NCI-H2107 treated with DMSO at 0.1 percent for 48 hours (cell line): ENCODE measurements around the gene LIMK2.
"Not testable (repeated sequence)": the region's sequence is repeated elsewhere in the genome, so short reads cannot be mapped to it uniquely, and the experiment has no call there.

Experiments
- DNase-seq: peaks from one replicate; lab custom pipeline; 2025; ENCODE audit not compliant: unreplicated experiment; lab: John Stamatoyannopoulos, UW

The LIMK2 gene

DNA sequence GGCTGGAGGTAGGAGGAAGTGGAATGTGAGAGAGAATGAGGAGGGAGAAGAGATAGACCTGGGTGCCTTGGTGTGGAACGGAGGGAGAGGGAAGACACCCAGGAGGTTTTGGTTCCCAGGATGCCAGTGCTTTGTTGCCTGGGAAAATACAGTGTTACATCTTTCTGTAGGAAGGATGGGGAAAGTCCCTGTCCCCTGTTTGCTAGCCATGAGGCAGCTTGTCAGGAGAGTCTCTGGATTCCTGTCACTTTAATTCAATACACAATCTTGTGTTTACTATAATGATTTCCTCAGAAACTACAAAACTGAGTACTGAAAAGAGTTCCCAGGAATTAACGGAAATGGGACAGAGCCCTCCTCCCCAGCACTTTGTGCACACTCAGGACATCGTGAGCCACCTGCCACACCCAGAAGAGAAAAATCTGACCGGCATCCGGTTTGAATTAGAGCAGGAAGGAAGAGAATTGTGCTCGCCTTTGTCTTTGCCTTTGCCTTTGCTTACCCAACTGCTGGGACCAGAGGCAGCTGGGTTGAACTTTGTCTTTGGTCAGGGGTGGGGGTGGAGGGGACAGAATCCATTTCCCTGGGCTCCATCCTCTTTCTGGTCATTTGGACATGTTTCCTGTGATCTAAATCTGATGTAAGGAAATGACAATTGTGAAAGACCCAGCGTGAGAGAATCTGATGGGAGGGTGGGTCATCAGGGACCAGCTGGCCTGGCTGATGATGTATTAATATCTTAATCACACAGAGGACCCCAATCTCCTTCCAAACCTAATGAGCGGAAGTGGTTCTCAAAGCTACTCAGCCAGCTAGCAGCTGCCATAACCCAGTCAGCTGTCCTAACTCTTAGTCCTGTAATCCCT lies 1.3 kb upstream of the LIMK2 start:
- DNase-seq: no peak

GRCh38 chr22:31211482-31211861 lies 626 bp upstream of the LIMK2 start:
- no peak for DNase-seq

- no peak for DNase-seq
These were observed 908 bp downstream of the LIMK2 start for GRCh38 chr22:31212783-31213629.

GRCh38 chr22:31215018-31215535 lies 3.0 kb downstream of the LIMK2 start:
- no peak for DNase-seq

- peak; percentile 19 for DNase-seq
These were observed 6.6 kb downstream of the LIMK2 start for GRCh38 chr22:31218565-31219262.

DNA sequence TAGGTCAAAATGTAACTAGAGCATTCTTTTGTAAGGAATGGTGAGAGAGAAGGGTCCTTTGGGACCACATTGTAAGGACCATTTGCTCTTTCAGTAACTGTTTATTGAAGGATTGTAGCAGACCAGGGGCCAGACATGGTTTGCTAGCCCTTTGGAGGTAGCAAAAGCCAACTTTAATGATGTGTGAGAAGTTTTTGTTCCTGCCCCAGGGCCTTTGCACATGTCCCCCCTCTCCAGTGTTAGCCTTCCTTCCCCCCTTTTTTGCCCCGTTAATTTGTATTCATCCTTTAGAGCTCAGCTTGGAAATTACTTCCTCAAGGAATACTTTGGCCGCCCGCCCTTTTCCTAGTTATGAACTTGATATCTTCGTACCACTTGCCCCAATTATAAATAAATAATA lies 9.0 kb downstream of the LIMK2 start:
- no peak for DNase-seq

- DNase-seq: no peak
These were observed 10.6 kb downstream of the LIMK2 start for GRCh38 chr22:31222736-31223135.

- no peak for DNase-seq
These were observed 11.7 kb downstream of the LIMK2 start for GRCh38 chr22:31223786-31224191.

DNA sequence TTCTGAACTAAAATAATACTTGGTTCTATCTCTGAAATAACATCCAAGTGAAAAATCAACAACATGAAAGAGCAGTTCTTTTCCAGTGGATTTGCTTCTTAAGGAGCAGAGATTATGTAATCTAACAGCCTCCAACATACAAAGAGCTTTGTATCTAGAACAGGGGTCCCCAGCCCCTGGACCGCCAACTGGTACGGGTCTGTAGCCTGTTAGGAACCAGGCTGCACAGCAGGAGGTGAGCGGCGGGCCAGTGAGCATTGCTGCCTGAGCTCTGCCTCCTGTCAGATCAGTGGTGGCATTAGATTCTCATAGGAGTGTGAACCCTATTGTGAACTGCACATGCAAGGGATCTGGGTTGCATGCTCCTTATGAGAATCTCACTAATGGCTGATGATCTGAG lies 12.6 kb downstream of the LIMK2 start:
- not testable (repeated sequence) for DNase-seq

DNA sequence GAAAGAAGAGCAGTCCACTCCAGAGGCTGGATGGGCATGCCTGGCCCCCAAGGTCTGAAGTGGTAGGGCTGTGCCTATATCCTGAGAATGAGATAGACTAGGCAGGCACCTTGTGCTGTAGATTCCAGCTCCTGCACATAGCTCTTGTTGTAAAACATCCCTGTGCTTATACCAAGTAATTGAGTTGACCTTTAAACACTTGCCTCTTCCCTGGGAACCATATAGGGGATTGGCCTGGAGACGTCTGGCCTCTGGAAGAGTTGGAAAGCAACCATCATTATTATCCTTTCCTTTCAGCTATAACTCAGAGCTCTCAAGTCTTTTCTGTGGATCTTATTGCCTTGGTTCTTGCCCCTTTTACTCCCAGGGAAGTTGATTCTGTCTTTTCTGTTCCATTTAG lies 15.1 kb downstream of the LIMK2 start:
- DNase-seq: no peak

DNA sequence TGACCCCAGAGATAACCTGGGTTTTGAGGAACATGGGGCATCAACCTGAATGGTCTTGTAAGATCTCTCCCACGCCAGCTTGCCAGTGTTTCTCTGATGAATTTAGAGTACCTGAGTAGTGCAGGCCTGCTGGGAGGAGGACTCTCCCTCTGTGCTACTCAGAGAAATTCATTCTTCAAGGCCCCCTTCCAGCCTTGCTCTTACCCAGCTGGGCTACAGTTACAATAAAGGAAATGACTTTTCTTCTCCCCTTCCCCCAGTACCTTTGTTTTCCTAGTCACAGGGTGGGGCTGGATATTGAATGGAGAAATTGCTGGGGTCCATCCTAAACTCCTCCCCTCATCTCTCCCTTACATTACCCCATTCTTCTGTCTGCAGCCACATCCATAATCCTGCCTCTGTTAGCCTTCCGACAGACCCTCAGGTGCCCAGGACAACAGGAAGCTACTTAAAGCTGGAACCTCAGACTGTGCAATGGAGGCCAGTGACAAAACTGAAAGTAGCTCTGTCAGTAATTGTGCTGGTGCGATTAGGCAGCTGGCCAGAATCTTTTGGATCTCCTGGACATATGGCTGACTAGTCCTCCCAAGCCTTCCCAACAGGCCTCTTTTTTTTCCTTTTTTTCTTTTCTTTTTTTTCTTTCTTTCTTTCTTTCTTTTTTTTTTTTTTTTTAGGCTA lies 17.4 kb downstream of the LIMK2 start:
- DNase-seq: no peak

DNA sequence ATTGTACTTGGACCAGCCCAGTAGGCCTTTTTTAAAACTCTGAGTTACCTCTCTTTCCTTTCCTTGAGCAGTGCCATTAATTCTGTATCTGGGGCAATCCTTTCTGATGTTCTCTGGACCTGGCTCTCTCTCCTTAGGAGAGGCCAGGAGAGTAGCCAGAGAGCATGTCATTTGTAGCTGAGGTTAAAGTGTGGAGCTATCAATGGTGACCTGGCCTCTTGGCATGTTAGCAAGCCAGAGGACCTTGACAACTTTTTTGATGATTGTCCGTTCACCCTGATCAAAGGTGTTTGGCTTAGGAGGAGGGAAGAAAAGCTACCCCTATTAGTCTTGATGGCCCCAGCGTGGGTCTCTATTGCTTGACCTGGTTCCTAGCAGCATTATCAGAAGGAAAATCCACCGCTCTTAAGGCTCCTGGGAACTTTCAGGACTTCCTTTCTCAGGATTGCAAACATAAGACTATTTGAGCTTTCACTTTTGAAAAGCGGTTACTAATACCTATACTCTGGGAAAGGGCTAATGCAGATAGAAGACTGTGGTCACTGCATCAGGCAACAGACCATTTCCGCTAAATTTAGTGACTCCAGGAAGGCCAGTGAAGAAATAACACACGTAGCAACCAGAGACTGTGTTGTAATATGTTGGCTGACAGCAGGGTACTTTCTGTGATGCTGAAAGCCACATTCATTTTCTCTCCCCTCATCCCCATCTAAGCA lies 18.2 kb downstream of the LIMK2 start:
- no peak for DNase-seq

GRCh38 chr22:31230871-31231621 lies 18.9 kb downstream of the LIMK2 start:
- DNase-seq: peak; percentile 66

DNA sequence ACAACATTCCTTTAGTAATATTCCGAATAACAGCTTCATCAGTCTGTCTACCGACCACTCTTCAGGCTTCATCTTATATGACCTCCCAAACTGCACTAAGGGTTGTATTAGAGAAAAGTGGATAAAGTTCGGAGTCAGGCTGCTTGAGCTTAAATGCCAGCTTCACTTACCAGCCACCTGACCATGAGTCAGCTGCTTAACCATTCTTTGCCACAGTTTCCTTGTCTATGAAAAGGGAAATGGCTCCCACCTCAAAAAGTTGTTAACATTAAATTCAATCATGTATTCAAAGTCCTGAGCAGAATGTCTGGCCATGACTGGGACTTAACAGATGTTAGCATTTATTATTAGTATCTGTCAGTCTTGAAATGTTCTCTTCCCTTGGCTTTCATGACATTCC lies 20.9 kb downstream of the LIMK2 start:
- DNase-seq: no peak

GRCh38 chr22:31235081-31235480 lies 23.0 kb downstream of the LIMK2 start:
- no peak for DNase-seq

DNA sequence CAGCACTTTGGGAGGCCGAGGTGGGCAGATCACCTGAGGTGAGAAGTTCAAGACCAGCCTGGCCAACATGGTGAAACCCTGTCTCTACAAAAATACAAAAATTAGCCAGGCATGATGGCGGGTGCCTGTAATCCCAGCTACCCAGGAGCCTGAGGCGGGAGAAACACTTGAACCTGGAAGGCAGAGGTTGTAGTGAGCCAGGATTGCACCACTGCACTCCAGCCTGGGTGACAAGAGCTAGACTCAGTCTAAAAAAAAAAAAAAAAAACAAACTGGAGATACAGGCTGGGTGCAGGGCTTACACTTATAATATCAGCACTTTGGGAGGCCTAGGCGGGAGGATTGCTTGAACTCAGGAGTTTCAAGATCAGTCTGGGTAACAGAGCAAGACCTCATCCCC lies 23.9 kb downstream of the LIMK2 start:
- DNase-seq: not testable (repeated sequence)

DNA sequence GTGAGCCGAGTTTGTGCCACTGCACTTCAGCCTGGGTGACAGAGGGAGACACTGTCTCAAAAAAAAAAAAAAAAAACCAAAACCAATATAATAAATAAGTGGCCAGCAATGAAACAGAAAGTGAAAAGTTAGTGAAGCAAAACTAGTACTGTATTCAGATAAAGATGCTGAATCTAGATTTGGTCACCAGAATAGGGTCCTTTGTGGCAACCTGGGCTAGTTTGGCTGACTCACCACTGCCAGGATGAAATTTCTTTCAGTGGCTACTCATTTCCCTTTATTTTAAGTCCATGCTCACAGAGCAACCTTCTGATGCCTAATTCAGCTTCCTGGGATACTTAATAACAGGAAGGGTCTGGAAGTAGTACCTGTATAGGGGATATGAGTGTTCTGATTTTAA lies 26.0 kb downstream of the LIMK2 start:
- DNase-seq: no peak

DNA sequence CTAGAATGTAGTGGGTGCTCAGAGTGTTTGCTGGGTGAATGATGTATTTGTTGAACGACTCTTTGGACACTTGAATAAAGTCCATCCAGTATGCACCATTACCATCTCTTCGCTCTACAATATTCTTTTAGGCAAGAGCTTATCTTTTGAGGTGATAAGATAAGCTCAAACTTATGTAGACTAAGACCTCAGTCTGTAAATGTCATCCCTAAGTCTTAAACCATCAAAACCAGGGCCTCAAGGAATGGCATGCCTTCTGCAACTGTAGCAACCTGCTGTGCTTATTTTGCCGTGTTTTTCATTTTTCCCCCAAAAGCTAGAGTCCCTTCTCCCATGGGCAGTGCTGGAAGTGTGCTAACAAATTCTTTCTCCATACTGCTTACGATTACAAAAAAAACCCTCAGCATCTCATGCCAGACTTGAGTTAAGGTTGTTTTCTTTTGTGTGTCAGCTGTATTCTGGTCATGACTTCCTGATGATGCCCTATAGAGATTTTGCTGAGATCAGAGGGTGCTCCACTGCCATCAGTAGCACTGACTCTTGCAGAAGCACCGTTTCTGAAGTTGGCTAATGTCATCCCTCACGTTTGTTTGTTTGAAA lies 27.8 kb downstream of the LIMK2 start:
- DNase-seq: no peak

DNA sequence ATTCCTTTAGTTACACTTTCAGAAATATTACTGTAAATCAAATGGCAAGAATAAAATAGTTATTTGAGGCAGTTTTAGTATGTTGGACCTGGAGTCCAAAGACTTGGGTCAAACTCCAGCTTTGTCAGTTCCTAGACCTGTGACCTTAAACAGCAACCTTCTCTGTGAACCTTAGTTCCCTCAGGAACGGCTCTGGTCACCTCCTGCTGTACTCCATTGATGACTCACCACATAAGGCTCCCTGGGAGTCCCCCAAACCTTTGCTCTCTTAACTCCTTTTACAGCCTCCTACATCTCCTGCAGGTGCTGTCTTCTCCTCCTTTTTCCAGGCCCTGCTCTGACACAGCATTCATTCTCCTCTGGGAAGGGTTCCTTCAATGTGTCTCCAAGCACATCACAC lies 29.1 kb downstream of the LIMK2 start:
- no peak for DNase-seq
